Ovary (tissue), 9 donors: ENCODE measurements around the gene CRLF2. TPM values are rescaled to one million over a fixed set of nuclear protein-coding genes. Genes with fewer than 3 reads are reported as not detected.
"Not testable (repeated sequence)": the region's sequence is repeated elsewhere in the genome, so short reads cannot be mapped to it uniquely, and the experiment has no call there.

Experiments used
- DNase-seq, 5 donors: peaks; one replicate each; pipeline ENCODE4 v3.0.0-alpha.2; 2019 to 2020
- H3K27ac ChIP-seq, 2 donors: fragments of 200-600 bp; one replicate each; pipeline versions ENCODE4 v1.5.1 to v1.8.0; 2019 to 2022
- H3K27me3 ChIP-seq: fragments of 200-600 bp; one replicate; pipeline ENCODE4 v1.8.0; 2022
- H3K36me3 ChIP-seq: fragments of 200-600 bp; sonication (generic); one replicate; pipeline ENCODE4 v1.5.1; 2019
- H3K4me1 ChIP-seq: one replicate; pipeline ENCODE4 v1.8.1; 2013; ENCODE audit warnings: mild to moderate bottlenecking, moderate library complexity; ENCODE audit not compliant: insufficient read depth
- H3K4me3 ChIP-seq: fragments of 200-600 bp; sonication (generic); one replicate; pipeline ENCODE4 v1.5.1; 2017
- H3K9me3 ChIP-seq, 2 donors: fragments of 200-600 bp in 1 of 2; sonication (generic) in 1 of 2; one replicate each; pipeline versions ENCODE4 v1.5.1 to v1.8.1; 2013 to 2019; ENCODE audit warnings: mild to moderate bottlenecking in 1 of 2, moderate library complexity in 1 of 2
- CTCF ChIP-seq, 3 donors: fragments of 450-650 bp in 2 of 3; fragments of 200-600 bp in 1 of 3; IDR thresholded peaks; one replicate each; pipeline versions ENCODE4 v1.5.1 to v1.8.0; 2016 to 2022; ENCODE audit warnings: antibody characterized with exemption in 3 of 3, mild to moderate bottlenecking in 1 of 3
- EP300 ChIP-seq: sonication (generic); formaldehyde crosslinking; IDR thresholded peaks from one replicate; pipeline ENCODE4 v1.6.1; 2017; ENCODE audit warnings: antibody characterized with exemption
- POLR2A ChIP-seq: fragments of 450-650 bp; IDR thresholded peaks from one replicate; pipeline ENCODE4 v1.6.1; 2017; ENCODE audit warnings: antibody characterized with exemption, mild to moderate bottlenecking, moderate library complexity
- WGBS, 3 donors: extraction: QIAGEN DNeasy Blood & Tissue Kit in 1 of 3; methylation state at CpG; one replicate each; pipeline versions ENCODE4 v1.1.5 to v1.1.7; 2013 to 2017; 5-methylcytosine and 5-hydroxymethylcytosine counted together
- intact Hi-C, 4 donors: fragments of 100-400 bp; cut with DNase I; formaldehyde crosslinking; loops; one replicate each; pipeline versions ENCODE4 v1.11.0 to v1.15.1; 2022 to 2023
- polyA plus RNA-seq, 2 donors: library from polyadenylated mRNA; stranded (reverse); fragments of 200-250 nt in 1 of 2; fragments of 350-450 nt in 1 of 2; fragmentation: Illumina TruSeq in 1 of 2; extraction: RNeasy Lipid Tissue Mini Kit (QIAGEN cat#74804) in 1 of 2; gene quantifications; one replicate each; pipeline ENCODE4 v1.2.3, GENCODE V29; 2013 to 2014
- total RNA-seq, 7 donors: library from RNA; depleted of rRNA in 2 of 7; stranded (reverse); fragments of >200 nt in 2 of 7; fragmentation: NEBNext Ultra II Directional in 3 of 7; extraction: Animal tissue kit (Norgen Biotek cat#: 25700) in 3 of 7; gene quantifications; one replicate each; pipeline versions ENCODE4 v1.1.0 to v1.2.4, GENCODE V29; 2016 to 2023
- donor health status: DM: no; HTN: no; CAD: no; lungs with moderate emphysema.
- donor health status: DM: no; HTN: no; CAD: no.
- donor health status: Bipolar disorder and iron deficiency.
- donor health status: DM: yes; HTN: yes; CAD: no.
- donor health status: DM: no; HTN: no; CAD: no.
- donor health status: DM: yes; HTN: yes; CAD: no.

Gene CRLF2
- total and polyA plus RNA-seq, 9 donors, result 0.25 TPM; not detected in 8

- Histone ChIP-seq H3K4me1 (no peaks in the 10 kb centered on the region), H3K27me3 (no peaks in the 10 kb centered on the region), H3K27ac (no peak overlapping the region), H3K9me3 (no peaks in the 10 kb centered on the region), H3K36me3 (no peaks in the 10 kb centered on the region), H3K4me3 (no peak overlapping the region)
- DNase-seq, result peak in 1 of 5 donors; percentile 21
- no peak for TF ChIP-seq CTCF (IDR thresholded peaks at IDR 0.05)
- no peak for TF ChIP-seq EP300
- no peak for TF ChIP-seq POLR2A
- intact Hi-C loops, result no loop called here
- WGBS, 3 donors, result 91 to 93% (median 91%) methylated on average over 23 of the region's 23 CpGs
Observed at GRCh38 chrX:1239681-1240142, 27.3 kb upstream of the CRLF2 start.

- H3K27ac ChIP-seq, result no peak overlapping the region
- no peaks in the 10 kb centered on the region for H3K4me1 ChIP-seq
- WGBS, 3 donors, result 64 to 71% (median 66%) methylated on average over 15 of the region's 15 CpGs
- H3K4me3 ChIP-seq, result no peak overlapping the region
- no peaks in the 10 kb centered on the region for H3K27me3 ChIP-seq
- DNase-seq, result no peak
- H3K36me3 ChIP-seq, result no peaks in the 10 kb centered on the region
- no peaks in the 10 kb centered on the region for H3K9me3 ChIP-seq
- intact Hi-C loops, result no loop called here
- TF ChIP-seq EP300 (no peak), CTCF (IDR thresholded peaks at IDR 0.05) (no peak), POLR2A (no peak)
Observed at GRCh38 chrX:1231850-1232465, 19.5 kb upstream of the CRLF2 start.

GRCh38 chrX:1228101-1228500 lies 15.7 kb upstream of the CRLF2 start:
- H3K4me1 ChIP-seq, H3K27ac ChIP-seq, H3K36me3 ChIP-seq, intact Hi-C loops, H3K9me3 ChIP-seq, H3K27me3 ChIP-seq, H3K4me3 ChIP-seq, DNase-seq: not testable (repeated sequence)
- 84 to 87% (median 85%) methylated on average over 8 of the region's 8 CpGs for WGBS, 3 donors

- DNase-seq, result no peak
Observed at GRCh38 chrX:1226249-1226648, 13.8 kb upstream of the CRLF2 start.

More at GRCh38 chrX:1226249-1226648, 13.8 kb upstream of the CRLF2 start:
- H3K36me3 ChIP-seq, result no peaks in the 10 kb centered on the region
- intact Hi-C loops, result no loop called here
- H3K9me3 ChIP-seq, result peaks cover 0 to 6% of the 10 kb centered on the region in 2 donors
- H3K4me1 ChIP-seq, result no peaks in the 10 kb centered on the region
- TF ChIP-seq EP300 (no peak), CTCF (IDR thresholded peaks at IDR 0.05) (no peak), POLR2A (no peak)
- no peak overlapping the region for H3K27ac ChIP-seq
- no peaks in the 10 kb centered on the region for H3K27me3 ChIP-seq
- no peak overlapping the region for H3K4me3 ChIP-seq
